AG09319 (cell line): ENCODE results near the gene L2HGDH.

Experiments
- DNase-seq: peaks from one replicate; pipeline ENCODE4 v3.0.0-alpha.2; 2010; ENCODE audit warnings: low read depth; ENCODE audit errors: extremely low read depth
- TF ChIP-seq, protein P1 (sequence below): IDR thresholded peaks from 2 replicates; pipeline ENCODE4 v1.5.1; 2011; ENCODE audit warnings: low read depth, mild to moderate bottlenecking, inconsistent platforms, low read length, moderate library complexity

L2HGDH gene

DNA sequence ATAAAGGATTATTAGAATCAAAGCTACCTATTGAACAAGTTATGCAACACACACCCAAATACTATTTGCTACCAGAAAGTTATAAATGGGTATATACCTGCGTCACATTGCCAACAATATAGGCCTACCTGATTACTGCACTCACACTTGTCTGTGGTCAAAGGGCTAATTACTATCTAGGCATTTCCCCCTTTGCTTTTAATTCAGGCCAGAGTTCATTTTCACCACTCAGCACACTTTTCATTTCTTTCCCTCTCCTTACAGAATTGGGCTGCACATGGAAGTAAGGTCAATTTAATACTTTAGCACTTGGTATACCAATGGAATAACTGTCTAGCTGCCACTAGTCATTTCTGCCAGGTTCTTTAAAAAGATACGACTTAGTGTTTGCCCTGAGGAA is 82.3 kb downstream of the L2HGDH start:
- DNase-seq, result no peak
- TF ChIP-seq, protein P1, sequence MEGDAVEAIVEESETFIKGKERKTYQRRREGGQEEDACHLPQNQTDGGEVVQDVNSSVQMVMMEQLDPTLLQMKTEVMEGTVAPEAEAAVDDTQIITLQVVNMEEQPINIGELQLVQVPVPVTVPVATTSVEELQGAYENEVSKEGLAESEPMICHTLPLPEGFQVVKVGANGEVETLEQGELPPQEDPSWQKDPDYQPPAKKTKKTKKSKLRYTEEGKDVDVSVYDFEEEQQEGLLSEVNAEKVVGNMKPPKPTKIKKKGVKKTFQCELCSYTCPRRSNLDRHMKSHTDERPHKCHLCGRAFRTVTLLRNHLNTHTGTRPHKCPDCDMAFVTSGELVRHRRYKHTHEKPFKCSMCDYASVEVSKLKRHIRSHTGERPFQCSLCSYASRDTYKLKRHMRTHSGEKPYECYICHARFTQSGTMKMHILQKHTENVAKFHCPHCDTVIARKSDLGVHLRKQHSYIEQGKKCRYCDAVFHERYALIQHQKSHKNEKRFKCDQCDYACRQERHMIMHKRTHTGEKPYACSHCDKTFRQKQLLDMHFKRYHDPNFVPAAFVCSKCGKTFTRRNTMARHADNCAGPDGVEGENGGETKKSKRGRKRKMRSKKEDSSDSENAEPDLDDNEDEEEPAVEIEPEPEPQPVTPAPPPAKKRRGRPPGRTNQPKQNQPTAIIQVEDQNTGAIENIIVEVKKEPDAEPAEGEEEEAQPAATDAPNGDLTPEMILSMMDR, result no peak

GRCh38 chr14:50228313-50228712 is 83.7 kb downstream of the L2HGDH start:
- DNase-seq, result no peak
- TF ChIP-seq, protein P1, result no peak

- TF ChIP-seq, protein P1, result no peak
- no peak for DNase-seq
These were observed 86.1 kb downstream of the L2HGDH start for GRCh38 chr14:50225974-50226297.

DNA sequence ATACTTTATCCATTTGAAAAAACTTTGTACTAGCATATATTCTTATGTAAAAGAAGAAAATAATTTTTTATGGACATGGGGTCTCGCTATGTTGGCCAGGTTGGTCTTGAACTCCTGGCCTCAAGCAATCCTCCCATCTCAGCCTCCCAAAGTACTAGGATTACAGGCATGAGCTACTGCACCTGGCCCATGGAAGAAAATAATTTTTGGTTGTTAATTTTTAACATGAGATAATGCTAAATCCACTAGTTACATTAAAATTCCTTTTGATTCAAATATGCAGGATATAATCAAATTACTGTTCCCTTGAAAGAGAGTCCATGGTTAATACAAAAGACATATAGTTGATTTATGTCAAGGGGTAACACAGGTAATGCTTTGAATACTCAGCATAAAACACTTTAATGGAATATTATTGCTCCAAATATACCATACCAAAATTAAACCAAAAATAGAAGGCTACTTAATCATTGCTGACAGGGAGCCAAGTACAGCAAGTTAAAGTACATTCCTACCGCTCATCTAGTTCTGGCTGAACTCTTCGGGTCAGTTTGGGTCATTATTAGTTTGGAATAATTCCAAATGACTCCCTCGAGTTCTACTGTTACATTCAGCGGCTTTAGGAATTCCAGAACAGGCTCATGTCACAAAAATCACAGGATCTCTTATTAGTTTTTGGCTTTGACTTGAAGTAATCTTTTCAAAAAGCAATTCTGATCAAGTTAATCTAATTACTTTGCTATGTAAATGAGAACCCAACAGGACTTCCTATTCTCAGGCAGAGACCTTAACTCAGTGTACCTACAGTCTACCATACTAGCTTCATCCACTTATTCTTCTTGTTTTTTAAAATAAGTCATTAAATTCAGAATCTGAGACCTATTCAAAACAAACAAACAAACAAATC is 86.7 kb downstream of the L2HGDH start:
- DNase-seq, result peak; percentile 70
- TF ChIP-seq, protein P1, result no peak

- TF ChIP-seq, protein P1, result no peak
- no peak for DNase-seq
These were observed 89.9 kb downstream of the L2HGDH start for GRCh38 chr14:50222055-50222613.

GRCh38 chr14:50218501-50218900 is 93.5 kb downstream of the L2HGDH start:
- no peak for DNase-seq
- TF ChIP-seq, protein P1, result no peak

DNA sequence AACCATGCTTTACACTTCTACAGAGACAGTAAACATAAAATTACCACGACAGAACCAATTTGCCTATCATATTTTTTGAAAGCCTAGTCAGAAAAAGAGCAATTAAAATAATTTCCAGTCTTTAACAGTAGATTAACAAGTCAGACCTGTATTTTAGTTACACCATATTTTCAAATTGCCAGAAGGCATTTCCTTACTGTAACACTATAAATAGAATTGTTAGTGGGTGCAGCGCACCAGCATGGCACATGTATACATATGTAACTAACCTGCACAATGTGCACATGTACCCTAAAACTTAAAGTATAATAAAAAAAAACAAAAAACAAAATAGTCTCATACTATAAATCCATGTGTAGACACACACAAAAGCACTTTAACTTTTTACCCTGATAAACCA is 96.6 kb downstream of the L2HGDH start:
- no peak for DNase-seq

More for the DNA sequence above, 96.6 kb downstream of the L2HGDH start:
- TF ChIP-seq, protein P1, result no peak
